Hepatocyte (in vitro differentiated cells): ENCODE data around the gene PERM1. TPM values are rescaled to one million over a fixed set of nuclear protein-coding genes. Genes with fewer than 3 reads are reported as not detected.
"Not testable (repeated sequence)": the region's sequence is repeated elsewhere in the genome, so short reads cannot be mapped to it uniquely, and the experiment has no call there.

Experiments
- DNase-seq: peaks from one replicate; pipeline ENCODE4 v3.0.0-alpha.2; 2016; ENCODE audit warnings: low spot score
- H2AFZ ChIP-seq: fragments of 200-600 bp; sonication (generic); 2 replicates; pipeline ENCODE4 v1.6.0; 2016; ENCODE audit warnings: antibody characterized with exemption, mild to moderate bottlenecking
- H3K27ac ChIP-seq: fragments of 200-600 bp; sonication (generic); 2 replicates; pipeline ENCODE4 v1.5.1; 2016; ENCODE audit warnings: mild to moderate bottlenecking
- H3K27me3 ChIP-seq: fragments of 200-600 bp; sonication (generic); 2 replicates; pipeline ENCODE4 v1.6.1; 2016
- H3K36me3 ChIP-seq: fragments of 200-600 bp; sonication (generic); replicated peaks from 2 replicates; pipeline ENCODE4 v1.5.1; 2016; ENCODE audit warnings: low read depth; ENCODE audit not compliant: insufficient read depth
- H3K4me1 ChIP-seq: fragments of 200-600 bp; sonication (generic); 2 replicates; pipeline ENCODE4 v1.5.1; 2016; ENCODE audit warnings: mild to moderate bottlenecking, moderate library complexity; ENCODE audit not compliant: insufficient read depth
- H3K4me2 ChIP-seq: fragments of 200-600 bp; sonication (generic); 2 replicates; pipeline ENCODE4 v1.6.0; 2016
- H3K4me3 ChIP-seq: fragments of 200-600 bp; sonication (generic); 2 replicates; pipeline ENCODE4 v1.5.1; 2016; ENCODE audit warnings: mild to moderate bottlenecking
- H3K79me2 ChIP-seq: fragments of 200-600 bp; sonication (generic); 2 replicates; pipeline ENCODE4 v1.6.0; 2017; ENCODE audit warnings: mild to moderate bottlenecking
- H3K9me2 ChIP-seq: fragments of 200-600 bp; sonication (generic); replicated peaks from 2 replicates; pipeline ENCODE4 v1.6.0; 2017; ENCODE audit warnings: mild to moderate bottlenecking; ENCODE audit not compliant: insufficient read depth
- H3K9me3 ChIP-seq: fragments of 200-600 bp; sonication (generic); 2 replicates; pipeline ENCODE4 v1.5.1; 2016; ENCODE audit warnings: low read depth, mild to moderate bottlenecking
- H4K20me1 ChIP-seq: fragments of 200-600 bp; sonication (generic); 2 replicates; pipeline ENCODE4 v1.6.0; 2016; ENCODE audit warnings: mild to moderate bottlenecking; ENCODE audit not compliant: insufficient read depth, poor library complexity, severe bottlenecking
- EZH2 ChIP-seq: fragments of 200-600 bp; sonication (generic); IDR thresholded peaks from 2 replicates; pipeline ENCODE4 v1.6.1; 2016; ENCODE audit warnings: antibody characterized with exemption, mild to moderate bottlenecking, borderline replicate concordance
- EZH2phosphoT487 ChIP-seq: fragments of 200-600 bp; sonication (generic); IDR thresholded peaks from one replicate; pipeline ENCODE4 v1.6.1; 2018; ENCODE audit warnings: antibody characterized with exemption, mild to moderate bottlenecking, low read depth, moderate library complexity; ENCODE audit not compliant: unreplicated experiment, severe bottlenecking
- WGBS: methylation state at CpG from one replicate; pipeline ENCODE4 v1.1.6; 2016; ENCODE audit warnings: low lambda C conversion rate; ENCODE audit errors: missing lambda C conversion rate; 5-methylcytosine and 5-hydroxymethylcytosine counted together
- polyA plus RNA-seq: library from polyadenylated mRNA; unstranded; fragments of >200 nt; fragmentation: Nextera tagmentation; extraction: Ambion mirVana; gene quantifications from 2 replicates; pipeline ENCODE4 v1.2.1, GENCODE V29; 2016
- total RNA-seq: library from RNA; depleted of rRNA; stranded (reverse); fragments of >200 nt; gene quantifications from 2 replicates; pipeline ENCODE4 v1.2.3, GENCODE V29; 2014
- TF ChIP-seq, protein P1 (sequence below): fragments of 200-600 bp; sonication (generic); IDR thresholded peaks from 2 replicates; pipeline ENCODE4 v1.5.1; 2016; ENCODE audit warnings: antibody characterized with exemption, mild to moderate bottlenecking; ENCODE audit not compliant: poor library complexity

PERM1 gene, protein sequence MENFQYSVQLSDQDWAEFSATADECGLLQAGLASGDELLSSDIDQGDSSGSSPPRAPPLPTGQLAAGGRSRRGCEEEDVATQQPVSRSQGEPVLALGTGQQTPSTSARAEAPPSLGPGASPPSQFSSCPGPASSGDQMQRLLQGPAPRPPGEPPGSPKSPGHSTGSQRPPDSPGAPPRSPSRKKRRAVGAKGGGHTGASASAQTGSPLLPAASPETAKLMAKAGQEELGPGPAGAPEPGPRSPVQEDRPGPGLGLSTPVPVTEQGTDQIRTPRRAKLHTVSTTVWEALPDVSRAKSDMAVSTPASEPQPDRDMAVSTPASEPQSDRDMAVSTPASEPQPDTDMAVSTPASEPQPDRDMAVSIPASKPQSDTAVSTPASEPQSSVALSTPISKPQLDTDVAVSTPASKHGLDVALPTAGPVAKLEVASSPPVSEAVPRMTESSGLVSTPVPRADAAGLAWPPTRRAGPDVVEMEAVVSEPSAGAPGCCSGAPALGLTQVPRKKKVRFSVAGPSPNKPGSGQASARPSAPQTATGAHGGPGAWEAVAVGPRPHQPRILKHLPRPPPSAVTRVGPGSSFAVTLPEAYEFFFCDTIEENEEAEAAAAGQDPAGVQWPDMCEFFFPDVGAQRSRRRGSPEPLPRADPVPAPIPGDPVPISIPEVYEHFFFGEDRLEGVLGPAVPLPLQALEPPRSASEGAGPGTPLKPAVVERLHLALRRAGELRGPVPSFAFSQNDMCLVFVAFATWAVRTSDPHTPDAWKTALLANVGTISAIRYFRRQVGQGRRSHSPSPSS
- total RNA-seq (not detected in 2 replicates), polyA plus RNA-seq (1.3 and 1.6 TPM in 2 replicates)

DNA sequence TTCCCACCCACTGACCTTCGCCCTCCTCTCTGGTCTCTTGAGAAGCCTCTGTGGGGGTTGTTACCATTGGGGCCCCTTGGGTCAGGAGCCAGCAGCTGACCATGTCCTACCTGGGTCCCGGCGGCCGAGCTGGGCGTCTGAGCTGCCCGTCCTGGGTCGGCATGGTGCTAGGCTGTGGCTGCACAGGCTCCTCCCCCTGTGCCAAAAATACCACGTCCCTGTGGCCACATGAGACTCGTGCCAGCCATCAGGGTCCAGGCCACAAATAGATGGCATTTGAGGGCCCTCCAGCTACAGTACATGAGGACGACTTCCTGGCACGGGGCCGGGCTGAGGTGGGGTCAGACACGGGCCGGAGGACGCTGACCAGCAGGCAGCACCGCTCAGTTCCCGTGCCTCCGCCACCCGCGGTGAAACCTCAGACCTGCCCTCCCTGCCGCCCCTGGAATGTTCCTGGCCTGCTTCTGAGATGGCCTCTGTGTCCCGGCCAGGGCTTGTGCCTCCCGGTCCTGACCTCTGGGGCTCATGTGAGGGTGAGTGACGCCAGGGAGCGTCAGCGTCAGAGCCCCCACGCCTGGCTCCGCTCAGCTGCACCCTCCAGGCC lies at the start of gene PERM1:
TSS of gene PERM1 (minus strand) at position 139 of the 604 bp plus-strand sequence. CDS start 1,064 bp downstream, outside the sequence.
- Histone ChIP-seq H3K9me2 (no peaks in the 10 kb centered on the region), H3K27me3 (peaks cover 5% of the 10 kb centered on the region), H3K4me1 (no peaks in the 10 kb centered on the region), H3K9me3 (no peaks in the 10 kb centered on the region), H3K4me3 (no peak within 1 kb of the TSS), H3K4me2 (no peak within 1 kb of the TSS), H3K27ac (no peak within 1 kb of the TSS), H2AFZ (no peak within 1 kb of the TSS), H4K20me1 (no peaks in the 10 kb centered on the region), H3K36me3 (no peaks in the 10 kb centered on the region), H3K79me2 (no peaks in the 10 kb centered on the region)
- TF ChIP-seq, protein P1, sequence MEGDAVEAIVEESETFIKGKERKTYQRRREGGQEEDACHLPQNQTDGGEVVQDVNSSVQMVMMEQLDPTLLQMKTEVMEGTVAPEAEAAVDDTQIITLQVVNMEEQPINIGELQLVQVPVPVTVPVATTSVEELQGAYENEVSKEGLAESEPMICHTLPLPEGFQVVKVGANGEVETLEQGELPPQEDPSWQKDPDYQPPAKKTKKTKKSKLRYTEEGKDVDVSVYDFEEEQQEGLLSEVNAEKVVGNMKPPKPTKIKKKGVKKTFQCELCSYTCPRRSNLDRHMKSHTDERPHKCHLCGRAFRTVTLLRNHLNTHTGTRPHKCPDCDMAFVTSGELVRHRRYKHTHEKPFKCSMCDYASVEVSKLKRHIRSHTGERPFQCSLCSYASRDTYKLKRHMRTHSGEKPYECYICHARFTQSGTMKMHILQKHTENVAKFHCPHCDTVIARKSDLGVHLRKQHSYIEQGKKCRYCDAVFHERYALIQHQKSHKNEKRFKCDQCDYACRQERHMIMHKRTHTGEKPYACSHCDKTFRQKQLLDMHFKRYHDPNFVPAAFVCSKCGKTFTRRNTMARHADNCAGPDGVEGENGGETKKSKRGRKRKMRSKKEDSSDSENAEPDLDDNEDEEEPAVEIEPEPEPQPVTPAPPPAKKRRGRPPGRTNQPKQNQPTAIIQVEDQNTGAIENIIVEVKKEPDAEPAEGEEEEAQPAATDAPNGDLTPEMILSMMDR, result no peak
- TF ChIP-seq EZH2phosphoT487 (no peak), EZH2 (no peak)
- 82% methylated on average over 28 of the region's 28 CpGs for WGBS
- DNase-seq, result no peak

DNA sequence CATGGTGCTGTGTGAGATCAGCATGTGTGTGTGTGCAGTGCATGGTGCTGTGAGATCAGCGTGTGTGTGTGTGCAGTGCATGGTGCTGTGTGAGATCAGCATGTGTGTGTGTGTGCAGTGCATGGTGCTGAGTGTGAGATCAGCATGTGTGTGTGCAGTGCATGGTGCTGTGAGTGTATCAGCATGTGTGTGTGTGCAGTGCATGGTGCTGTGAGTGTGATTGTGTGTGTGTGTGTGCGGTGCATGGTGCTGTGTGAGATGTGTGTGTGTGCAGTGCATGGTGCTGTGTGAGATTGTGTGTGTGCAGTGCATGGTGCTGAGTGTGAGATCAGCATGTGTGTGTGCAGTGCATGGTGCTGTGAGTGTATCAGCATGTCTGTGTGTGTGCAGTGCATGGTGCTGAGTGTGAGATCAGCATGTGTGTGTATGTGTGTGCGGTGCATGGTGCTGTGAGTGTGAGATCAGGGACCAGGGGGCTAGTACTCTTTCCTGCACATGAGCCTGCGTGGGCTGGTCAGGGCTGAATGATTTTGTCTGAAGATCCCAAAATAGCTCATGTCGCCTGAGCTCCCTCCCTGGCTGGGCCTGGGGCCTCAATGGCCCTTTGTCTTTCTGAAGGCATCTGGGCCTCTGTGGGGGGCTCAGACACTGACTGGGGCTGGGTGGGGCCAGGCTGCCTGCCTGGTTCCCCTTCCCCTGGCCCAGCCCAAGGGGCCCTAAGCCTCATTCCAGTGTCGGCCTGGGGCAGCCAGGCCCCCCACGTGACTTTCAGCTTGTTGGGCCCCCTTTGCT lies 49.2 kb upstream of the PERM1 start:
- not testable (repeated sequence) for DNase-seq, H3K36me3 ChIP-seq, H3K27me3 ChIP-seq, H3K9me2 ChIP-seq, H3K79me2 ChIP-seq, H2AFZ ChIP-seq, H3K4me3 ChIP-seq, H3K9me3 ChIP-seq
- Histone ChIP-seq H4K20me1 (peaks cover 33% of the 10 kb centered on the region), H3K4me2 (peak overlapping the region; percentile 37), H3K4me1 (peaks cover 24% of the 10 kb centered on the region), H3K27ac (peak overlapping the region; percentile 43)
- 76% methylated on average over 5 of the region's 7 CpGs for WGBS

DNA sequence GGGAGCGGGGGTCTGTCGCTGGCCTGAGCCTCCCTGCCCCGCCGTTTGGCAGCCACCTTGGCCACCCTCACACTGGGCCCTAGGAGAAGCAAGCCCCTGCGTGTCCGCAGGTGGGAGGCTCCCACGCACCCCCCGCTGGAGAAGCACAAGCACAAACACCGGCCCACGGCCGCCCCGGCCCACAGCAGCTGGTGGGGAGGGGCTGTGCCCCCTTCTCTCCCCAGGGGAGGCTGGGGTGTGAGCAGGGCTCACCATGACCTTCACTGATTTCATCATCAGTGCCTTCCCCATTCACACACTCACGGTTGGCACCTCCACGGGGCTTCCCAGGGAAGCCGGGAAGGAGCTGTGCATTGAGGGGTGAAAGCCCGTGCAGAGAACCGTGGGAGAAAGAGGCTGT lies 45.9 kb upstream of the PERM1 start:
- H3K4me1 ChIP-seq, result peaks cover 33% of the 10 kb centered on the region
- no peak for DNase-seq
- H3K4me3 ChIP-seq, result no peak overlapping the region
- no peaks in the 10 kb centered on the region for H3K9me2 ChIP-seq
- WGBS, result 92% methylated on average over 16 of the region's 17 CpGs
- TF ChIP-seq EZH2phosphoT487, result no peak
- TF ChIP-seq EZH2, result no peak
- TF ChIP-seq, protein P1, result no peak
- H3K4me2 ChIP-seq, result no peak overlapping the region
- no peak overlapping the region for H3K27ac ChIP-seq
- no peaks in the 10 kb centered on the region for H3K9me3 ChIP-seq
- H3K36me3 ChIP-seq, result no peaks in the 10 kb centered on the region
- no peaks in the 10 kb centered on the region for H3K27me3 ChIP-seq
- peaks cover 17% of the 10 kb centered on the region for H3K79me2 ChIP-seq
- peaks cover 11% of the 10 kb centered on the region for H4K20me1 ChIP-seq
- H2AFZ ChIP-seq, result no peak overlapping the region
